Measurements from ENCODE around the gene CETN2.

- TF ChIP-seq EZH2 (IDR thresholded peaks at IDR 0.05; ENCODE audit: insufficient read depth, poor library complexity, severe bottlenecking) (no peak), EZH2phosphoT487 (IDR thresholded peaks at IDR 0.05; ENCODE audit: insufficient read depth, low read depth) (no peak)
These were observed 2.0 kb upstream of the CETN2 start for GRCh38 chrX:152832520-152832919.

Measured in GM23248 (cell line).